Naive thymus-derived CD8-positive, alpha-beta T cell (primary cell): ENCODE results near the gene FBXL2. TPM values are rescaled to one million over a fixed set of nuclear protein-coding genes. Genes with fewer than 3 reads are reported as not detected.

ENCODE experiments used
- ATAC-seq, 2 donors: fragments of 150-1000 bp; cut with Tn5 transposase in 1 of 2; sonication (Bioruptor Pico), chemical (Tn5 transposase) in 1 of 2; 1 replicate in 1 of 2; 2 replicates in 1 of 2; pipeline ENCODE4 v1.10.0; 2021; ENCODE audit warnings: mild to moderate bottlenecking in 2 of 2, moderate library complexity in 2 of 2
- POLR2A ChIA-PET: fragments of 350-600 bp; sonication (Branson Sonifier 250); formaldehyde crosslinking; loops from one replicate; lab custom pipeline; 2021; ENCODE audit warnings: antibody characterized with exemption; lab: Charles Lee
- DNase-seq, 10 donors: peaks; one replicate each; pipeline versions ENCODE4 v3.0.0 to v3.0.0-alpha.2; 2020 to 2022
- H3K27ac Mint-ChIP-seq, 10 donors: one replicate each; pipeline ENCODE4 v1.8.0; 2020 to 2022; ENCODE audit warnings: mild to moderate bottlenecking in 10 of 10, mixed read lengths in 10 of 10, moderate library complexity in 4 of 10, inconsistent platforms in 1 of 10
- H3K27me3 Mint-ChIP-seq, 5 donors: one replicate each; pipeline ENCODE4 v1.8.0; 2021 to 2022; ENCODE audit warnings: mixed read lengths in 5 of 5
- H3K36me3 Mint-ChIP-seq, 3 donors: one replicate each; pipeline ENCODE4 v1.8.0; 2020 to 2022; ENCODE audit warnings: mixed read lengths in 3 of 3, mild to moderate bottlenecking in 2 of 3, inconsistent platforms in 1 of 3
- H3K4me1 Mint-ChIP-seq, 4 donors: one replicate each; pipeline ENCODE4 v1.8.0; 2021 to 2022; ENCODE audit warnings: mixed read lengths in 4 of 4
- H3K4me3 Mint-ChIP-seq, 10 donors: one replicate each; pipeline ENCODE4 v1.8.0; 2020 to 2022; ENCODE audit warnings: mild to moderate bottlenecking in 10 of 10, mixed read lengths in 10 of 10, moderate library complexity in 6 of 10, inconsistent platforms in 1 of 10
- H3K9me3 Mint-ChIP-seq, 9 donors: one replicate each; pipeline ENCODE4 v1.8.0; 2020 to 2022; ENCODE audit warnings: mixed read lengths in 9 of 9, mild to moderate bottlenecking in 3 of 9, inconsistent platforms in 1 of 9, moderate library complexity in 1 of 9
- polyA plus RNA-seq, 3 donors: library from polyadenylated mRNA; unstranded; fragments of 300-500 nt; fragmentation: Illumina TruSeq; gene quantifications; one replicate each; pipeline ENCODE4 v1.2.3, GENCODE V29; 2021
- total RNA-seq, 8 experiments: library from RNA in 2 of 8; stranded (reverse) in 2 of 8; gene quantifications; one replicate each; pipeline ENCODE4 v1.2.3 and lab custom pipeline; 2021 to 2026

The FBXL2 gene
- total and polyA plus RNA-seq, 5 experiments from 2014 or later = 0.03 to 0.39 TPM; not detected in 3

DNA sequence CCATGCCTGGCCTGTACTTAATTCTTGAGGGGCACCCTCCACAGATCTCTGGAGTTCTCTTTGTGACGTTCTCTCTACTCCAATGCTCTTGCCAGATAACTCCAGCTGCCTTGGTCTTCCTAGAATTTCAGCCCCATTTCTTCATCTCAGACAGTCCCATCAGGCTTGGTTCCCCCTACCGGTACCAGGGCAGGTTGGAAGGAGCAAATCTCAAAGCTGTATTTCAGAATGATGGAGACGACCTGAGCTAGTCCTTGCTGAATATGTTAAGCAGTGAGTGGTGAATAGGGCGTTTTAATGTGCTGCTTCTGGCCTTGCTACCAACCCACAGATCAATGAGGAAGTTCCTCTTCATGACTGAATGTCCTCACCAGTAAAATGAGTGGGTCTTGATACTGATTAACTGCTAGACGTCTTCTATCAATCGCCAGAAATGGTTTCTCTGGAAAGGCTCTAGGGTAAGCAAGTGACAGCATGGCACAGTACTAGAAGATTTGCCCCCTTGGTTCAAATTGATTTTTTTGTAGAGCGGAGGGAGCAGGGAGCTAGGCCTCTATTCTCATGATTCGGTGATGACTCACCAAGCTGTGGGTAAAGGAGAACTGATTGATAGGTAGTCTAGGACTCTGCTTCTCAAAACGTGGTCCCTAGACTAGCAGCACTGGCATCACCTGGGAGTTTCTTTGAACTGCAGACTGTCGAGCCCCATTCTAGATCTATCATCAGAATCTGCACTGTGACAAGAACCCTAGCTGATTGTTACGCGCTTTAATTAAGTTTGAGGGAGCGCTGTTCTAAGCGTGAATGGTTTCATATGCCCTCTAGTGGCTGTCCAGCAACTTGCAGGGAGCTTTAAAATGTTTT lies 95.2 kb downstream of the FBXL2 start:
- peaks cover 9 to 23% (median 15%) of the 10 kb centered on the region in 5 donors for H3K27me3 Mint-ChIP-seq
- H3K27ac Mint-ChIP-seq = no peak overlapping the region
- H3K36me3 Mint-ChIP-seq = no peaks in the 10 kb centered on the region
- H3K4me3 Mint-ChIP-seq = peak overlapping the region in 1 of 10 donors; percentile 4
- ATAC-seq (peak; percentile 65 to 68), DNase-seq (peak in 8 of 10 donors; percentile 6 to 56 (median 33))
- peaks cover 1 to 7% (median 6%) of the 10 kb centered on the region in 4 donors for H3K4me1 Mint-ChIP-seq
- POLR2A ChIA-PET = interaction anchor here (0.5 kb wide), 1 partner anchor 415 kb away, joined by 3 read pairs; no protein-coding TSS in a partner anchor
- no peaks in the 10 kb centered on the region for H3K9me3 Mint-ChIP-seq

DNA sequence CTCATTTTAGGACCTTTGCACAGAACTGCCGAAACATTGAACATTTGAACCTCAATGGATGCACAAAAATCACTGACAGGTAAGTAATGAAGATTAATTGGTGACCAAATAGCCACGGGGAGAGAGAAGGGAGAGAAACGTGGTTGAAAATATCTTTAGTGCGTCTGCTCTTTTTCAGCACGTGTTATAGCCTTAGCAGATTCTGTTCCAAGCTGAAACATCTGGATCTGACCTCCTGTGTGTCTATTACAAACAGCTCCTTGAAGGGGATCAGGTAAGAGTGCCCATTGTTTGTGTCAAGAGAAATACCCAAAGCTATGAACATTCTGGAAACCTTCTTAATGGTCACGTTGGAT lies 95.8 kb downstream of the FBXL2 start:
- DNase-seq = no peak
- peaks cover 9 to 21% (median 15%) of the 10 kb centered on the region in 5 donors for H3K27me3 Mint-ChIP-seq
- H3K4me3 Mint-ChIP-seq = no peak overlapping the region
- H3K36me3 Mint-ChIP-seq = no peaks in the 10 kb centered on the region
- peaks cover 1 to 7% (median 6%) of the 10 kb centered on the region in 4 donors for H3K4me1 Mint-ChIP-seq
- no peak overlapping the region for H3K27ac Mint-ChIP-seq
- POLR2A ChIA-PET = interaction anchor here (0.5 kb wide), 1 partner anchor 414 kb away, joined by 3 read pairs; no protein-coding TSS in a partner anchor
- H3K9me3 Mint-ChIP-seq = no peaks in the 10 kb centered on the region
- ATAC-seq = no peak

DNA sequence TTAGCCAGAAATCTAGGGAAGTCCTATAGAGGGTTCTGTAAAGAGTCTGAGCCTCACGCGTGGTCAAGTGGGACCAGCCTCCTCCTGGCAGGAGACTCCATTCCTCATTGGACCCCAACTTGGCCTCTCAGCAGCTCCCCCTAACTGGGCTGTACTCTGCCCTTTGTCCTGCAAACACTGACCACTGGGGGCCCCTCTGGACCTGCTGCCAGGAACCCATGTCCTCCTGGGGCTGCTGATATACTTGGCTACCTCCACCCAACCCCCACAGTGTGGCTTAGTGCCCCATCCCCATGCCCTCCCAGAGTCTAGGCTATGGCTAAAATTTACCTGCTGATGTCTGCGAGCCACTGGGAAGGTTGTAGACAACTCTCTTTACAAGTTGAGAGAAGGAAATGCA lies 100.2 kb downstream of the FBXL2 start:
- H3K9me3 Mint-ChIP-seq = no peaks in the 10 kb centered on the region
- POLR2A ChIA-PET = no interaction called here
- no peak overlapping the region for H3K27ac Mint-ChIP-seq
- DNase-seq = no peak
- peaks cover 2 to 9% (median 4%) of the 10 kb centered on the region in 5 donors for H3K27me3 Mint-ChIP-seq
- no peak overlapping the region for H3K4me3 Mint-ChIP-seq
- H3K4me1 Mint-ChIP-seq = peaks cover 1 to 7% (median 6%) of the 10 kb centered on the region in 4 donors
- no peak for ATAC-seq
- H3K36me3 Mint-ChIP-seq = no peaks in the 10 kb centered on the region

DNA sequence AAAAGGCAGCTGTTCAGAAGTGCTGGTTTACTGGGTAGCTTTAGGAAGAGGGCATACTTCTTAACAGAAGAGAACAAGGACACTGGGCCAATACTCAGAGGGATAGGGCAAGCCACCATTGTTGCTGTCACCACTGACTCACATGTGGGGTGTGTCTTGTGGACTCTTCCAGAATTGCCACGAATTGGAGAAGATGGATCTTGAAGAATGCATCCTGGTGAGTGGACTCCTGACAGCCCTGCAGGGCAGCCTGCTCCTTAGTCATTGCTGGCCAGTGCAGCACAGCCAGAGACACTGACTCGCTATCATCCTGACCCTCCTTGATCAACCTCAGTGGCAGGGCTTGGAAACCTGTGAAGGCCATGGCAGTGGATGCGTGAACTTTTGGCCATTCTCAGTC lies 100.7 kb downstream of the FBXL2 start:
- POLR2A ChIA-PET = no interaction called here
- H3K4me3 Mint-ChIP-seq = no peak overlapping the region
- ATAC-seq (no peak), DNase-seq (no peak)
- no peaks in the 10 kb centered on the region for H3K36me3 Mint-ChIP-seq
- H3K4me1 Mint-ChIP-seq = peaks cover under 1 to 3% (median 1%) of the 10 kb centered on the region in 4 donors
- no peak overlapping the region for H3K27ac Mint-ChIP-seq
- peaks cover under 1 to 5% (median under 1%) of the 10 kb centered on the region in 5 donors for H3K27me3 Mint-ChIP-seq
- no peaks in the 10 kb centered on the region for H3K9me3 Mint-ChIP-seq

DNA sequence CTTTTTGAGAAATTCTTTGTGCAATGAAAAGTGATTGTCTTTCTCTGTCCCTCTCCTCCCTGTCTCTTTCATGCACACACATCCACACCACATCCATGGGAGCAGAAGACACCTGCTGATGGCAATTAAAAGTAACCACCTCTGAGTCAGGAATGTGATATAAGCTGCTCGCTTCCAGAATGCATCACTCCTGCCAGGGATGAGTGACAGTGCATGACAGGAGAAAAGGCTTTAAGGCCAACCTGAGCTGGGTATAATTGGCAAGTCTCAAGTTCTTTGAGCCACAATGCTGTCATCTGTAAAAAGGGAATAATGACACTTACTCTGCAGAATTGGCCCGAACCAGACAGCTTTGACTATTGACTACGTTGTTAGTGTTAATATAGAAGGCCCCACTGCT lies 103.4 kb downstream of the FBXL2 start:
- DNase-seq = no peak
- ATAC-seq = no peak
- Mint-ChIP-seq H3K36me3 (no peaks in the 10 kb centered on the region), H3K27ac (peak overlapping the region in 3 of 10 donors; percentile 29 to 59 (median 46)), H3K4me3 (no peak overlapping the region), H3K4me1 (peaks cover 0 to 5% (median 0%) of the 10 kb centered on the region in 4 donors), H3K9me3 (no peaks in the 10 kb centered on the region), H3K27me3 (no peaks in the 10 kb centered on the region)
- POLR2A ChIA-PET = no interaction called here

DNA sequence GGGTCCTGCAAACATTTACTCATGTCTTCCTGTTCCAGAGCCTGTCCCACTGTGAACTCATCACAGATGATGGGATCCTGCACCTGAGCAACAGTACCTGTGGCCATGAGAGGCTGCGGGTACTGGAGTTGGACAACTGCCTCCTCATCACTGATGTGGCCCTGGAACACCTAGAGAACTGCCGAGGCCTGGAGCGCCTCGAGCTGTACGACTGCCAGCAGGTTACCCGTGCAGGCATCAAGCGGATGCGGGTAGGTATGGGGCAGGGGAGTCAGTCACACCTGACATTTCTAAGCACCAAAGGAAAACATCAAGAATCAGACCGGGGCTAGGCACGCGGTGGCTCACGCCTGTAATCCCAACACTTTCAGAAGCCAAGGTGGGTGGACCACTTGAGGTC lies 106.7 kb downstream of the FBXL2 start:
- Mint-ChIP-seq H3K9me3 (no peaks in the 10 kb centered on the region), H3K4me3 (no peak overlapping the region), H3K27ac (peak overlapping the region in 1 of 10 donors; percentile 40), H3K27me3 (no peaks in the 10 kb centered on the region), H3K36me3 (peaks cover 0 to 23% (median 12%) of the 10 kb centered on the region in 3 donors), H3K4me1 (peaks cover 0 to 11% (median 1%) of the 10 kb centered on the region in 4 donors)
- POLR2A ChIA-PET = no interaction called here
- no peak for ATAC-seq
- DNase-seq = no peak

DNA sequence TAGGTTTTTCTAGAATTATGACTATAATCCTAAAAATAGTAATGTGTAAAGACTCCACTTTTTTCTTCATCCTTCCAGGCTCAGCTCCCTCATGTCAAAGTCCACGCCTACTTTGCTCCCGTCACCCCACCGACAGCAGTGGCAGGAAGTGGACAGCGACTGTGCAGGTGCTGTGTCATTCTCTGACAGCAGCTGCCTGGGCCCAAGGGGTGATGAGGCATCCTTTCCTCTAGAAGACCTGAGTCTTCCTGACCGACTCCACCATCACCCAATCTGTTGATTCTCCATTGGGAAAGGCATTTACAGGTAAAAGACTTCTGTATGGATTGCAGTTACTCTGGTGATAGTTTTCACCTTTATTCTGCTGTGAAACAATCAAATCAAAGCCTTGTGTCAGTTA lies 108.2 kb downstream of the FBXL2 start:
- POLR2A ChIA-PET = no interaction called here
- DNase-seq = peak in 1 of 10 donors; percentile 15
- Mint-ChIP-seq H3K9me3 (no peaks in the 10 kb centered on the region), H3K27ac (peak overlapping the region in 6 of 10 donors; percentile 6 to 84 (median 33)), H3K4me3 (no peak overlapping the region), H3K36me3 (peaks cover 0 to 38% (median 16%) of the 10 kb centered on the region in 3 donors), H3K4me1 (peaks cover 0 to 11% (median 1%) of the 10 kb centered on the region in 4 donors), H3K27me3 (no peaks in the 10 kb centered on the region)
- peak in 1 of 2 donors; percentile 55 for ATAC-seq

DNA sequence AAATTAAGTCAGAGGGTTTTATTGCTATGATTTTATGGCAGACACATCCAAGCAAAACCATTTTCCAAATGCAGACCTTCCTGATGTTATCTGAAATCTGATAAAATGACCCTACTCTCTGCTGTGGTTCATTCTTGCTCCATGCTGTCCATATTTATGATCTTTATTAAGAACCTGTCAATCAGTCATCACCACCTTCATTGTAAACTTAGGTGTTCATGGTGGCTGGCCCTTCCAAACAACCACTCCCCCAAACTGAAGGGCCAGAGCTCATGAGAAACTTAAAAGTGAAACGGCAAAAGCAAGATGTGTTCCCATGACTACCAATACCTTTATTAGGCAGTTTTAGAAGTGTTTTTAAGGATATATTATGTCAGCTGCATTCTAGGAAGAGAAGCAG lies 109.4 kb downstream of the FBXL2 start:
- POLR2A ChIA-PET = no interaction called here
- DNase-seq = no peak
- Mint-ChIP-seq H3K4me1 (peaks cover 0 to 11% (median 1%) of the 10 kb centered on the region in 4 donors), H3K27ac (peak overlapping the region in 5 of 10 donors; percentile 6 to 61 (median 29)), H3K36me3 (peaks cover 0 to 50% (median 16%) of the 10 kb centered on the region in 3 donors), H3K9me3 (no peaks in the 10 kb centered on the region), H3K4me3 (no peak overlapping the region), H3K27me3 (no peaks in the 10 kb centered on the region)
- ATAC-seq = no peak

DNA sequence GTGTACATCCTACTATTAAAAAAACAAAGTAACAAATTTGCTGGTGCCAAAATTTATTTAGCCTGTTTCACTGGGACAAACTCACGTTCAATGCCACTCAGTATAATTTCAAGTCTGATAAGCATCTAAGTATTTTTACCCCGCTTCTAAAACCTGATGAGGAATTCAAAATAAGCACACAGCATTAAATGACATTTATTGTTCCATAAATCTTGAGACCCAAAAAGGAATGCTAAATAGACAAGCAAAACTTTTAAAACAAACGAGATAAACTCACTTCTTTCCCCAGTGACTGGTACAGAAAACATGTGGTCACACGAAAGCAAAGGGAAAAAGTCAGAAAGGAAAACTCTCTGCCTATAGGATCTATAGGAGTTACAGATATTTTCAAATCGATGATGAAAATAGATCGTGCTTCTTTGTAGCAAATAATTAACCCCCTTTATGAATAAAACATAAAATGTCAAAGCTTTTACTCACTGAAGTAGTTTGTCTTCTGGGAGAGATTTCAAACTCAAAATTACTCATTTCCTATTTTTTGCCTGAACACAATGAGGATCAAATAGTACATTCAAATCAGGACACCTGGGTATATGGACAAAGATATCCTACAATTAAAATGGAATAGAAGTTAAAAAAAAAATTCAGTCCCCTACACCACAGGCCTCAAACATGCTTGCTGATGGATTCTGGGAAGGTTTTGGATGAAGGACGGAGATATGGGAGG lies 111.3 kb downstream of the FBXL2 start:
- Mint-ChIP-seq H3K9me3 (no peaks in the 10 kb centered on the region), H3K4me1 (peaks cover 0 to 11% (median 4%) of the 10 kb centered on the region in 4 donors), H3K4me3 (no peak overlapping the region), H3K36me3 (peaks cover 0 to 68% (median 28%) of the 10 kb centered on the region in 3 donors), H3K27me3 (no peaks in the 10 kb centered on the region), H3K27ac (peak overlapping the region in 3 of 10 donors; percentile 27 to 83 (median 59))
- no peak for DNase-seq
- POLR2A ChIA-PET = no interaction called here
- ATAC-seq = no peak

DNA sequence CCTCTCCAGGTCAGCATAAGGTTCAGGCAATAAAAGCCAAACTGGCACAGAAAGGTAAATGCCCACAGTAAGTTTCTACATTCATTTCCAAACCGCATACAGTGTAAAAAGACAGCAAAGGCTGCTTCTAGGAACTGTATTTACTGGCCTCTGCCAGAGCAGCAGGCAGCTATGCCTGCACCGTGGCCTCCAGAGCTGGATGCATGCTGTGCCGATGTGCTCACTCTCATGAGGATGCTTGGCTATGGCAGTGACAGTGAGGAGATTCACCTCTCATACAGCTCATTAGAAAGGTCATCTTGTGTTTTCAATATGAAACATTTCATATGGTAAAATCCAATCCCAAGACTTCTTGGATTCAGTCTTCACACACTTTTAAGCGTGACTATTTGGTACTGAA lies 112.7 kb downstream of the FBXL2 start:
- H3K36me3 Mint-ChIP-seq = peaks cover 0 to 72% (median 28%) of the 10 kb centered on the region in 3 donors
- POLR2A ChIA-PET = no interaction called here
- H3K9me3 Mint-ChIP-seq = no peaks in the 10 kb centered on the region
- DNase-seq (no peak), ATAC-seq (no peak)
- H3K27me3 Mint-ChIP-seq = no peaks in the 10 kb centered on the region
- peak overlapping the region in 2 of 10 donors; percentile 69 to 83 for H3K27ac Mint-ChIP-seq
- H3K4me3 Mint-ChIP-seq = no peak overlapping the region
- peaks cover 0 to 10% (median 4%) of the 10 kb centered on the region in 4 donors for H3K4me1 Mint-ChIP-seq

DNA sequence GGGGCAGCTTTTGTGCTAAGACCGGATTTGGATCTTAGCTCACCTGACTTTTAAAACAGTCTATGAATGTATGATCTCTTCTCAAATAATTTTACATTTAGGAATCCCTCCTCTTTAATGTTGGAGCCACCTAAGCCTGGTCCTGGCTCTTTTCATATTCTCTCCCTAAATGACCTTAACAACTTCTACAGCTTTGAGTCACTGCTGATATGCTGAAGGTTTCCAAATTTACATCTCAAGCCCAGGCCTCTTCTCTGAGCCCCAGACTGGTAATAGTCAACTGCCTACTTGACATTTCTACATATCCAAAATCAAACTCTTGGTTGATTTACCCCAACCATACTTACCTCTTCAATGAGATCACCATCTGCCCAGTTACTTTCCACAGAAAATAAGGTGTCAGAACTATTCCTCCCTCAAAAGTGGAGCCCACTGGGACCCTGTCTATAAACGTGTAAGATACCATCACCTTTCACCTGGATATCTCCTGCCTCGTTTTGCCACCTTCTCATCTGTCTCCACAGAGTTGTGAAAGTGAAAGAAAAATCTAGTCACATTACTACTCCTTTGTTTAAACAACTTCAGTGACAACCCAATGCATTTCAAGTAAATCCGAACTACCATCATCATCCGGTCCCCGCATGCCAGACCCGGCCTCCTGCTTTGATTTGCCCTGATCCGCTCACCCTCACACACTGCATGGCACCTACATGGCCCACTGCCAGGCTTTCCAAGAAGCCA lies 114.2 kb downstream of the FBXL2 start:
- DNase-seq (no peak), ATAC-seq (no peak)
- no peaks in the 10 kb centered on the region for H3K9me3 Mint-ChIP-seq
- peaks cover 0 to 6% (median 1%) of the 10 kb centered on the region in 4 donors for H3K4me1 Mint-ChIP-seq
- peak overlapping the region in 8 of 10 donors; percentile 2 to 86 (median 40) for H3K27ac Mint-ChIP-seq
- no peaks in the 10 kb centered on the region for H3K27me3 Mint-ChIP-seq
- no peak overlapping the region for H3K4me3 Mint-ChIP-seq
- H3K36me3 Mint-ChIP-seq = peaks cover 0 to 87% (median 26%) of the 10 kb centered on the region in 3 donors
- POLR2A ChIA-PET = no interaction called here

DNA sequence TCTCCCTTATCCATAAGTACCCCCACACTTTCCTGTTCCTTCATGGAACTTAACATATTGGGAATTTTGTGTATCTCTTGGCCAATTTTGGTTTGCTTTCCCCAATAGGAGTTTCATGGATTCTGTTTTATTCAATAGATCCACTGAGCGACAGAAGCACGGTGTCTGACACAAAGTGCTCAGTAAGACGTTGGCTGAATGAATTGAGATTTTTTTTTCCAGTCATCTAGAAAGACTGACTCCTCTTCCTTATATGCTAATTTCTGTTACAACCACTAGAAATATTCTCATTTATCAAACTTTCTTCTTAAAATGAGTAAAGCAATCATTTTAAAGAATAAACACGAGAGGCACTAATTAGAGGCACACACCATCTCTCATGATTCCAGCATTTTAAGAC lies 114.9 kb downstream of the FBXL2 start:
- Mint-ChIP-seq H3K27ac (peak overlapping the region in 4 of 10 donors; percentile 37 to 86 (median 57)), H3K9me3 (no peaks in the 10 kb centered on the region), H3K4me3 (no peak overlapping the region), H3K27me3 (no peaks in the 10 kb centered on the region), H3K36me3 (peaks cover 5 to 89% (median 28%) of the 10 kb centered on the region in 3 donors), H3K4me1 (peaks cover 0 to 6% (median 0%) of the 10 kb centered on the region in 4 donors)
- no peak for DNase-seq
- ATAC-seq = no peak
- POLR2A ChIA-PET = no interaction called here
